Sigmoid colon (tissue), 7 donors: Measurements from ENCODE around the gene KIF5C. TPM values are rescaled to one million over a fixed set of nuclear protein-coding genes. Genes with fewer than 3 reads are reported as not detected.

ENCODE experiments used
- DNase-seq: peaks from one replicate; pipeline ENCODE4 v3.0.0-alpha.2; 2019
- H3K27ac ChIP-seq, 4 donors: fragments of 200-600 bp; sonication (generic); one replicate each; pipeline ENCODE4 v1.5.1; 2016 to 2019; ENCODE audit warnings: mild to moderate bottlenecking in 1 of 4
- H3K27me3 ChIP-seq, 3 donors: fragments of 200-600 bp; sonication (generic); one replicate each; pipeline ENCODE4 v1.5.1; 2019; ENCODE audit warnings: mild to moderate bottlenecking in 1 of 3
- H3K36me3 ChIP-seq, 4 donors: fragments of 200-600 bp; sonication (generic); one replicate each; pipeline ENCODE4 v1.5.1; 2016 to 2019
- H3K4me1 ChIP-seq, 4 donors: fragments of 200-600 bp; sonication (generic); one replicate each; pipeline ENCODE4 v1.5.1; 2017 to 2019
- H3K4me3 ChIP-seq, 4 donors: fragments of 200-600 bp; sonication (generic); one replicate each; pipeline ENCODE4 v1.5.1; 2017 to 2019; ENCODE audit warnings: mild to moderate bottlenecking in 2 of 4, moderate library complexity in 1 of 4
- H3K9me3 ChIP-seq, 4 donors: fragments of 200-600 bp in 3 of 4; sonication (generic) in 3 of 4; one replicate each; pipeline versions ENCODE4 v1.5.1 to v1.6.1; 2013 to 2019
- EP300 ChIP-seq, 4 donors: sonication (generic); formaldehyde crosslinking; IDR thresholded peaks; one replicate each; pipeline ENCODE4 v1.6.1; 2017; ENCODE audit warnings: antibody characterized with exemption in 4 of 4
- POLR2A ChIP-seq, 2 donors: fragments of 450-650 bp; IDR thresholded peaks; one replicate each; pipeline ENCODE4 v1.6.1; 2016; ENCODE audit warnings: antibody characterized with exemption in 2 of 2, mild to moderate bottlenecking in 2 of 2, moderate library complexity in 2 of 2
- POLR2AphosphoS5 ChIP-seq, 4 donors: sonication (generic); formaldehyde crosslinking; IDR thresholded peaks; one replicate each; pipeline ENCODE4 v1.6.1; 2017; ENCODE audit warnings: antibody characterized with exemption in 4 of 4
- WGBS, 2 donors: extraction: QIAGEN DNeasy Blood & Tissue Kit; methylation state at CpG; one replicate each; pipeline ENCODE4 v1.1.7; 2013; 5-methylcytosine and 5-hydroxymethylcytosine counted together
- intact Hi-C: fragments of 100-400 bp; cut with DNase I; formaldehyde crosslinking; loops from one replicate; pipeline ENCODE4 v1.15.1; 2023
- polyA plus RNA-seq, 3 donors: library from polyadenylated mRNA; stranded (reverse); fragments of 200-250 nt; gene quantifications; one replicate each; pipeline ENCODE4 v1.2.3, GENCODE V29; 2013
- total RNA-seq, 4 donors: library from RNA; depleted of rRNA; stranded (reverse); fragments of >200 nt; gene quantifications; one replicate each; pipeline ENCODE4 v1.1.0, GENCODE V29; 2016
- TF ChIP-seq, protein P1 (sequence below), 4 experiments: fragments of 450-650 bp in 3 of 4; fragments of 200-600 bp in 1 of 4; IDR thresholded peaks; one replicate each; pipeline ENCODE4 v1.5.1; 2016 to 2019; ENCODE audit warnings: antibody characterized with exemption in 4 of 4, mild to moderate bottlenecking in 3 of 4, moderate library complexity in 2 of 4
- donor health status: healthy with polysubstance abuse.
- donor health status: Bipolar disorder and iron deficiency.
- donor health status: healthy.

KIF5C gene
- total and polyA plus RNA-seq, 7 donors = 0.23 to 11.1 (median 7.3) TPM

DNA sequence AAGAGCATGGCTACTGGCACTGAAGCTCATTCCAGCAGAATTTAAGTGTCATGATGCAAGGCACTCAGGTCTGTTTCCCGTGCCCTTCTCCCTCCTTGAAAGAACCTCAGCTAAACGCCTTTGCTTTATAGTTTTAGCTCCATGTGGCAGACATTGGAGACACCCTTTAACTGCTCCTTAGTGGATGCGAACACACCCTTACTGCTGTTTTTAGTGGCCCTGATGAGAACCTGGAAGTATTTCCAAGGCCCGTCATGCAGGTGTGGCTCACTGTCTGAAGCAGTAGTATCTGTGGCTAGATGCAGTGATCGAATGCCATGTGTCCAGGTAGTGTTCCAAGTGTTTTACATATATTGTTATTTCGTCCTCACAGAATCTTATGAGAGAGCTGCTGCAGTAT, 28.3 kb downstream of the KIF5C start:
- H3K27ac ChIP-seq = no peak overlapping the region
- 41 to 74% methylated on average over 6 of the region's 6 CpGs for WGBS, 2 donors
- TF ChIP-seq POLR2A (IDR thresholded peaks at IDR 0.05) (no peak), POLR2AphosphoS5 (IDR thresholded peaks at IDR 0.05) (no peak), EP300 (IDR thresholded peaks at IDR 0.05) (no peak)
- TF ChIP-seq, protein P1, sequence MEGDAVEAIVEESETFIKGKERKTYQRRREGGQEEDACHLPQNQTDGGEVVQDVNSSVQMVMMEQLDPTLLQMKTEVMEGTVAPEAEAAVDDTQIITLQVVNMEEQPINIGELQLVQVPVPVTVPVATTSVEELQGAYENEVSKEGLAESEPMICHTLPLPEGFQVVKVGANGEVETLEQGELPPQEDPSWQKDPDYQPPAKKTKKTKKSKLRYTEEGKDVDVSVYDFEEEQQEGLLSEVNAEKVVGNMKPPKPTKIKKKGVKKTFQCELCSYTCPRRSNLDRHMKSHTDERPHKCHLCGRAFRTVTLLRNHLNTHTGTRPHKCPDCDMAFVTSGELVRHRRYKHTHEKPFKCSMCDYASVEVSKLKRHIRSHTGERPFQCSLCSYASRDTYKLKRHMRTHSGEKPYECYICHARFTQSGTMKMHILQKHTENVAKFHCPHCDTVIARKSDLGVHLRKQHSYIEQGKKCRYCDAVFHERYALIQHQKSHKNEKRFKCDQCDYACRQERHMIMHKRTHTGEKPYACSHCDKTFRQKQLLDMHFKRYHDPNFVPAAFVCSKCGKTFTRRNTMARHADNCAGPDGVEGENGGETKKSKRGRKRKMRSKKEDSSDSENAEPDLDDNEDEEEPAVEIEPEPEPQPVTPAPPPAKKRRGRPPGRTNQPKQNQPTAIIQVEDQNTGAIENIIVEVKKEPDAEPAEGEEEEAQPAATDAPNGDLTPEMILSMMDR (IDR thresholded peaks at IDR 0.05) = no peak
- H3K4me1 ChIP-seq = no peaks in the 10 kb centered on the region
- no peaks in the 10 kb centered on the region for H3K27me3 ChIP-seq
- intact Hi-C loops = no loop called here
- no peak for DNase-seq
- H3K36me3 ChIP-seq = no peaks in the 10 kb centered on the region
- peaks cover 0 to 4% (median 0%) of the 10 kb centered on the region in 4 donors for H3K9me3 ChIP-seq
- no peak overlapping the region for H3K4me3 ChIP-seq

DNA sequence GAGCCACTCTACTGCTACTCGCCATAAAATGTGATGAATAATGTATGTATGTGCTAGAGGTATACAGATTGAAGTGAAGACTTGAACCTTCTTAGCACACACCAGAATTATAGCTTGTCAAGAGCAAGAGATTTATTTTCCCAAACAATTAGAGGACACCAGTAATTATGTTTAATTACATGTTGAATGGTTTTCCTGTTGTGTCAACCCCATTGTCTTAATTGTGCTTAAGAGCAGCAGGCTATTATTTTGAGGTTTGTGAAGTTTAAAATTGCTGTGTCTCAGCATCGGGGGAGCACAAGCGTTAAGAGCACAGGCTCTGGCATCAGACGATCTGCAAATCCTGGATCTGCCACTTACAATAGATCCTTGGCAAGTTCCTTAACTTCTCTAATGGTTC, 29.0 kb downstream of the KIF5C start:
- Histone ChIP-seq H3K27ac (no peak overlapping the region), H3K4me1 (no peaks in the 10 kb centered on the region), H3K9me3 (peaks cover 0 to 4% (median 0%) of the 10 kb centered on the region in 4 donors), H3K4me3 (no peak overlapping the region), H3K27me3 (no peaks in the 10 kb centered on the region), H3K36me3 (no peaks in the 10 kb centered on the region)
- 71 to 86% methylated on average over 4 of the region's 4 CpGs for WGBS, 2 donors
- intact Hi-C loops = no loop called here
- DNase-seq = no peak
- TF ChIP-seq, protein P1 (IDR thresholded peaks at IDR 0.05) = no peak
- TF ChIP-seq EP300 (IDR thresholded peaks at IDR 0.05) = no peak
- TF ChIP-seq POLR2AphosphoS5 (IDR thresholded peaks at IDR 0.05) = no peak
- no peak for TF ChIP-seq POLR2A (IDR thresholded peaks at IDR 0.05)

DNA sequence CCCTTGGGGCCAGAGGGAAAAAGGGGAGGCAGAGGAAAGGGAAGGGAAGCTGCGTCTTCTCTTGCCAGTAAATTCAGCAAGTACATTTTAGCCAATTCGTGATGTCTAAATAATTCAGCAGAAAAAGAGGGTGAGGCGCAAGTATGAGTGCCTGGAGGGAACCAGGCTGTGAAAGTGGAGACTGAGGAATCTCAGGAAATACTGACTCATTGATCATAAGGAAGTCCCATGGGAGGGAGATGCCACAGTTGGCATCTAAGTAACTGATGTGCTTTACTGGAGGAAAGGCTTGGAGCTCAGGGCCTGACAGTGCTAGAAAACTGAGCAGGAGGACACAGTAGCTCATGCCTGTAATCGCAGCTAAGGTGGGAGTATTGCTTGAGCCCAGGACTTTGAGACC, 31.1 kb downstream of the KIF5C start:
- H3K4me3 ChIP-seq = no peak overlapping the region
- H3K9me3 ChIP-seq = peaks cover 0 to 4% (median 0%) of the 10 kb centered on the region in 4 donors
- H3K27me3 ChIP-seq = no peaks in the 10 kb centered on the region
- TF ChIP-seq POLR2A (IDR thresholded peaks at IDR 0.05) (no peak), EP300 (IDR thresholded peaks at IDR 0.05) (no peak), POLR2AphosphoS5 (IDR thresholded peaks at IDR 0.05) (no peak)
- TF ChIP-seq, protein P1 (IDR thresholded peaks at IDR 0.05) = no peak
- 73 to 81% methylated on average over 4 of the region's 4 CpGs for WGBS, 2 donors
- no peak for DNase-seq
- intact Hi-C loops = no loop called here
- no peak overlapping the region for H3K27ac ChIP-seq
- no peaks in the 10 kb centered on the region for H3K4me1 ChIP-seq
- H3K36me3 ChIP-seq = no peaks in the 10 kb centered on the region

GRCh38 chr2:148907085-148907785, 32.2 kb downstream of the KIF5C start:
- WGBS, 2 donors = 90 to 91% methylated on average over 5 of the region's 5 CpGs
- H3K4me1 ChIP-seq = no peaks in the 10 kb centered on the region
- no peaks in the 10 kb centered on the region for H3K36me3 ChIP-seq
- no peak for DNase-seq
- TF ChIP-seq POLR2AphosphoS5 (IDR thresholded peaks at IDR 0.05) (no peak), POLR2A (IDR thresholded peaks at IDR 0.05) (no peak), EP300 (IDR thresholded peaks at IDR 0.05) (no peak)
- TF ChIP-seq, protein P1 (IDR thresholded peaks at IDR 0.05) = no peak
- H3K27me3 ChIP-seq = no peaks in the 10 kb centered on the region
- H3K4me3 ChIP-seq = no peak overlapping the region
- peaks cover 0 to 4% (median 0%) of the 10 kb centered on the region in 4 donors for H3K9me3 ChIP-seq
- intact Hi-C loops = no loop called here
- H3K27ac ChIP-seq = no peak overlapping the region

DNA sequence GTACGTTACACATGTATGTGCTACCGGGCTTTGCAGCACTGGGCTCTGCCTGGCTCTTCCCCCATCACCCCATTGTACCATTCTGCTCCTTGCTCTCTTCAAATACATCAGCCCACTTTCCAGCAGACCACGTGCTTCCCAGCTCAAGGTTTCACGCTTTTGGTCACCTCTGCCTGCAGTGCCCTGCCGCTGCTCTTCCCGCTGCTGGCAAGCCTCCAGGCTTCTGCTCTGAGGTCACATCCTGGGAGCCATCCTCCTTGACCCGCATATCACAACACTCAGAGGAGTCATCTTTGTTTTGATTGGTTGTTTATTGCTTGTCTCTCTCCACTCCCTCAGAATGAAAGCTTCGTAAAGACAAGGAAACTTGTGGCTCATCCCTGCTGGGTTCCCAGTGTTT, 34.1 kb downstream of the KIF5C start:
- no peak for TF ChIP-seq EP300 (IDR thresholded peaks at IDR 0.05)
- TF ChIP-seq, protein P1 (IDR thresholded peaks at IDR 0.05) = no peak
- no peak for TF ChIP-seq POLR2A (IDR thresholded peaks at IDR 0.05)
- TF ChIP-seq POLR2AphosphoS5 (IDR thresholded peaks at IDR 0.05) = no peak
- H3K9me3 ChIP-seq = peaks cover 0 to 4% (median 0%) of the 10 kb centered on the region in 4 donors
- H3K4me3 ChIP-seq = no peak overlapping the region
- no peaks in the 10 kb centered on the region for H3K4me1 ChIP-seq
- H3K27me3 ChIP-seq = no peaks in the 10 kb centered on the region
- WGBS, 2 donors = 75 to 76% methylated on average over 8 of the region's 8 CpGs
- intact Hi-C loops = no loop called here
- no peak for DNase-seq
- no peaks in the 10 kb centered on the region for H3K36me3 ChIP-seq
- H3K27ac ChIP-seq = no peak overlapping the region
